Omental fat pad (tissue), 4 donors: Measurements from ENCODE around the gene LRRC1. TPM values are rescaled to one million over a fixed set of nuclear protein-coding genes. Genes with fewer than 3 reads are reported as not detected.

ENCODE experiments used
- ATAC-seq: fragments of 150-250 bp; one replicate; pipeline ENCODE4 v1.9.1; 2016; ENCODE audit warnings: mild to moderate bottlenecking, moderate library complexity; ENCODE audit not compliant: low FRiP score
- DNase-seq: peaks from one replicate; pipeline ENCODE4 v3.0.0-alpha.2; 2019; ENCODE audit warnings: low spot score
- CTCF ChIP-seq, 3 donors: fragments of 450-650 bp; IDR thresholded peaks; one replicate each; pipeline ENCODE4 v1.5.1; 2016 to 2017; ENCODE audit warnings: antibody characterized with exemption in 3 of 3, mild to moderate bottlenecking in 3 of 3, moderate library complexity in 2 of 3
- total RNA-seq, 4 donors: library from RNA; depleted of rRNA; stranded (reverse); fragments of >200 nt; gene quantifications; one replicate each; pipeline ENCODE4 v1.1.0, GENCODE V29; 2016

The LRRC1 gene
- total RNA-seq, 4 donors from 2014 or later, result 10.7 to 13.5 (median 13.0) TPM

- ATAC-seq (no peak), DNase-seq (no peak)
- no peak for TF ChIP-seq CTCF (IDR thresholded peaks at IDR 0.05)
Observed at GRCh38 chr6:53813096-53813495, 18.3 kb downstream of the LRRC1 start.

- TF ChIP-seq CTCF (IDR thresholded peaks at IDR 0.05), result no peak
- DNase-seq, result no peak
- ATAC-seq, result no peak
Observed at GRCh38 chr6:53813801-53814200, 19.0 kb downstream of the LRRC1 start.

GRCh38 chr6:53814353-53814752 is 19.5 kb downstream of the LRRC1 start:
- DNase-seq, result no peak

GRCh38 chr6:53815381-53816119 is 20.7 kb downstream of the LRRC1 start:
- no peak for DNase-seq
- ATAC-seq, result peak; percentile 43
- TF ChIP-seq CTCF (IDR thresholded peaks at IDR 0.05), result no peak

More at GRCh38 chr6:53814353-53814752, 19.5 kb downstream of the LRRC1 start:
- TF ChIP-seq CTCF (IDR thresholded peaks at IDR 0.05), result no peak
- ATAC-seq, result no peak

GRCh38 chr6:53818858-53819609 is 24.2 kb downstream of the LRRC1 start:
- no peak for TF ChIP-seq CTCF (IDR thresholded peaks at IDR 0.05)
- DNase-seq (no peak), ATAC-seq (peak; percentile 42)

GRCh38 chr6:53822401-53823125 is 27.8 kb downstream of the LRRC1 start:
- ATAC-seq, result no peak
- DNase-seq, result no peak
- TF ChIP-seq CTCF (IDR thresholded peaks at IDR 0.05), result no peak
